ENCODE measurements around the gene ACSF3. TPM values are rescaled to one million over a fixed set of nuclear protein-coding genes. Genes with fewer than 3 reads are reported as not detected.

ACSF3 gene
- total RNA-seq, 4 donors from 2014 or later: 94.6 to 120 (median 108) TPM

DNA sequence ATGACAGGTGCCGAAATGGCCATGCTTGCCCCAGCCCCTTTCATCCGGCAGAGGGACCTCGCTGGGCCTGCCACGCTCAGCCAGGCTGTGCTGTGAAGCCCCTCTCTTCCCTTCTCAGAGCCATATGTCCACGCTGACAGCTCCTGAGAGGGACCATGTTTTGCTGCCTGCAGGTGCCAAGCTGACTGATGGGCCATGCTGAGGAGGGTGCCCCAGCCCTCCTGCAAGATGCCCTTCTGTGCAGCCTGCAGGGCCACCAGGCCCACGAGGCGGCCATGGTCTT lies 44.8 kb downstream of the ACSF3 start:
- Histone ChIP-seq H3K36me3 (peaks cover 0 to 94% (median 0%) of the 10 kb centered on the region in 3 donors), H3K4me1 (no peaks in the 10 kb centered on the region), H3K27ac (no peak overlapping the region), H3K9me3 (peaks cover 0 to 6% (median 0%) of the 10 kb centered on the region in 4 donors), H3K4me3 (no peak overlapping the region), H3K27me3 (no peaks in the 10 kb centered on the region)
- no peak for DNase-seq
- no peak for TF ChIP-seq POLR2A (IDR thresholded peaks at IDR 0.05)
- TF ChIP-seq, protein P1, sequence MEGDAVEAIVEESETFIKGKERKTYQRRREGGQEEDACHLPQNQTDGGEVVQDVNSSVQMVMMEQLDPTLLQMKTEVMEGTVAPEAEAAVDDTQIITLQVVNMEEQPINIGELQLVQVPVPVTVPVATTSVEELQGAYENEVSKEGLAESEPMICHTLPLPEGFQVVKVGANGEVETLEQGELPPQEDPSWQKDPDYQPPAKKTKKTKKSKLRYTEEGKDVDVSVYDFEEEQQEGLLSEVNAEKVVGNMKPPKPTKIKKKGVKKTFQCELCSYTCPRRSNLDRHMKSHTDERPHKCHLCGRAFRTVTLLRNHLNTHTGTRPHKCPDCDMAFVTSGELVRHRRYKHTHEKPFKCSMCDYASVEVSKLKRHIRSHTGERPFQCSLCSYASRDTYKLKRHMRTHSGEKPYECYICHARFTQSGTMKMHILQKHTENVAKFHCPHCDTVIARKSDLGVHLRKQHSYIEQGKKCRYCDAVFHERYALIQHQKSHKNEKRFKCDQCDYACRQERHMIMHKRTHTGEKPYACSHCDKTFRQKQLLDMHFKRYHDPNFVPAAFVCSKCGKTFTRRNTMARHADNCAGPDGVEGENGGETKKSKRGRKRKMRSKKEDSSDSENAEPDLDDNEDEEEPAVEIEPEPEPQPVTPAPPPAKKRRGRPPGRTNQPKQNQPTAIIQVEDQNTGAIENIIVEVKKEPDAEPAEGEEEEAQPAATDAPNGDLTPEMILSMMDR (IDR thresholded peaks at IDR 0.05): no peak

DNA sequence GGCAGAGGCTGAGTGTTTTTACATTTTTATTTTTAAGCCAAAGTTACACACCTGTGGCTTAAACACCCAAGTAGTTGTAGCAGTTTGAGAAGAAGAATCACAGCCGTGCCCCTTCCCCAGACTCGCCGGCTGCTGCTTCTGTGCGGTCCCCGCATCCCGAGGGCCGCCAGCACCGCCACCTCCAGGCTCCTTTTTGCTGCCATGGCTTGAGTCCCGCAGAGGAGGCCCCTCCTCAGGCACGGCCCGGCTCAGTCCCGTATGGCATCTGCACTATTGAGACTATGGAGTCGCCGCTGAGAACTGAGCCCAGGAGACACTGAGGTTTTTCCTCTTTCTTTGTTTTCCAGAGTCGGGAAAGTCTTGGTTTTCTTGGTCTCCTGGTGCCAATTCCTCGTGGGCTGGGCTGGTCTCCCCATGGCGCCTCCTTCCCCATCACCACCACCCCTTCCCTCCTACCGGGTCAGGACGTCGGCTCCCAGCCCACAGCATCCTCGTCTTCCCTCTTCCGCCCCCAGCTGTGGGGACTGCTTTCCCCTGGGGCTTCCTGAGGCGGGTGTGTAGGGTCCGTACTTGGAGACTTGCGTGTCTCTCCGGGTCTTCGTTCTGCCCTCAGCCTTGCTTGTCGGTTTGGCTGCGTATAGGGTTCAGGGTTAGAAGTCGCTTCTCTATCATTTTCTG lies 45.3 kb downstream of the ACSF3 start:
- H3K4me1 ChIP-seq: no peaks in the 10 kb centered on the region
- H3K9me3 ChIP-seq: peaks cover 0 to 6% (median 0%) of the 10 kb centered on the region in 4 donors
- TF ChIP-seq, protein P1 (IDR thresholded peaks at IDR 0.05): no peak
- TF ChIP-seq POLR2A (IDR thresholded peaks at IDR 0.05): no peak
- H3K27me3 ChIP-seq: no peaks in the 10 kb centered on the region
- H3K27ac ChIP-seq: no peak overlapping the region
- peak in 1 of 3 donors; percentile 23 for DNase-seq
- peaks cover 0 to 94% (median 0%) of the 10 kb centered on the region in 3 donors for H3K36me3 ChIP-seq
- no peak overlapping the region for H3K4me3 ChIP-seq

DNA sequence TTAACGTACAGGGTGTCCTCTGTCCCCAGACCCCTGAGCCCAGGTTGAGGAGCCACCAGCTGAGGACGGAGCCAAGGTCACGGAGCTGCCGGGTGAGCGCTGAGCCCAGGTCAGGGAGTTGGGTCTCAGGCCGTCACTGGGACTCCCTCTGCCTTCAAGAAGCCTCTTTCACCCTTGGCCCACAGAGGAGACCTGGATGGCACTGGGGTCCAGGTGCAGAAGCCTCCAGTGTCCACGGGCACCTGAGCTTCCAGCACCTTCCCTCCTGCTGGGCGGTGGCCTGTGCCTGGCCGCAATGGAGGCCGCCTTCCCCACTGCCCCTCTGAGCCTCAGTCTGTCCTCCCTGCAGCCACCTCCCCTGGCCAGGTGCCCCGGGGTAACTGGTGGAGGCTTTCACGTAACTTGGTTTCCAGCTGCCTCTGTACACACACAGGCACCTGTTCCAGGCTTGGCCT lies 46.3 kb downstream of the ACSF3 start:
- H3K4me3 ChIP-seq: no peak overlapping the region
- TF ChIP-seq, protein P1 (IDR thresholded peaks at IDR 0.05): no peak
- TF ChIP-seq POLR2A (IDR thresholded peaks at IDR 0.05): no peak
- H3K9me3 ChIP-seq: peaks cover 0 to 6% (median 0%) of the 10 kb centered on the region in 4 donors
- peaks cover 0 to 94% (median 0%) of the 10 kb centered on the region in 3 donors for H3K36me3 ChIP-seq
- no peaks in the 10 kb centered on the region for H3K4me1 ChIP-seq
- peak in 1 of 3 donors; percentile 21 for DNase-seq
- H3K27me3 ChIP-seq: no peaks in the 10 kb centered on the region
- H3K27ac ChIP-seq: no peak overlapping the region

DNA sequence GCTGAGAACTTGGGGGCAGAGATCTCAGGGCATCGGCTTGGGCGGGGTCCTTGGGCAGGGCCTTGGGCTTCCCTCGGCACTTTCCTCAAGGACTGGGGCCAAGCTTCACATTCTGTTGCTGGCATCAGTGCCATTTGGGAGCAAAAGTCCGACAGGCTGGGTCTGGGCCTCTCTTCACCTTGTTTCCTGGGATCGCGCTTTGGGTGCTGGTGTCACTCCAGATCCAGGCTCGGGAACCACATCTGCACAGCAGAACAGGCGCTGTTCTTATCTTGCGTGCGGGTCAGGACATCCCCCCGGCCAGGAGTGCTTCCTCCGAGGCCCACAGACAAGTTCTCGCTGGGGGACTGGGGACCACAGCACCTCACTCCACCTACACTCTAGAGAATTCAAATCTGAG lies 46.7 kb downstream of the ACSF3 start:
- Histone ChIP-seq H3K9me3 (peaks cover 0 to 6% (median 0%) of the 10 kb centered on the region in 4 donors), H3K4me1 (no peaks in the 10 kb centered on the region), H3K36me3 (peaks cover 0 to 94% (median 0%) of the 10 kb centered on the region in 3 donors), H3K4me3 (no peak overlapping the region), H3K27me3 (no peaks in the 10 kb centered on the region), H3K27ac (no peak overlapping the region)
- peak in 1 of 3 donors; percentile 15 for DNase-seq
- no peak for TF ChIP-seq POLR2A (IDR thresholded peaks at IDR 0.05)
- TF ChIP-seq, protein P1 (IDR thresholded peaks at IDR 0.05): no peak

DNA sequence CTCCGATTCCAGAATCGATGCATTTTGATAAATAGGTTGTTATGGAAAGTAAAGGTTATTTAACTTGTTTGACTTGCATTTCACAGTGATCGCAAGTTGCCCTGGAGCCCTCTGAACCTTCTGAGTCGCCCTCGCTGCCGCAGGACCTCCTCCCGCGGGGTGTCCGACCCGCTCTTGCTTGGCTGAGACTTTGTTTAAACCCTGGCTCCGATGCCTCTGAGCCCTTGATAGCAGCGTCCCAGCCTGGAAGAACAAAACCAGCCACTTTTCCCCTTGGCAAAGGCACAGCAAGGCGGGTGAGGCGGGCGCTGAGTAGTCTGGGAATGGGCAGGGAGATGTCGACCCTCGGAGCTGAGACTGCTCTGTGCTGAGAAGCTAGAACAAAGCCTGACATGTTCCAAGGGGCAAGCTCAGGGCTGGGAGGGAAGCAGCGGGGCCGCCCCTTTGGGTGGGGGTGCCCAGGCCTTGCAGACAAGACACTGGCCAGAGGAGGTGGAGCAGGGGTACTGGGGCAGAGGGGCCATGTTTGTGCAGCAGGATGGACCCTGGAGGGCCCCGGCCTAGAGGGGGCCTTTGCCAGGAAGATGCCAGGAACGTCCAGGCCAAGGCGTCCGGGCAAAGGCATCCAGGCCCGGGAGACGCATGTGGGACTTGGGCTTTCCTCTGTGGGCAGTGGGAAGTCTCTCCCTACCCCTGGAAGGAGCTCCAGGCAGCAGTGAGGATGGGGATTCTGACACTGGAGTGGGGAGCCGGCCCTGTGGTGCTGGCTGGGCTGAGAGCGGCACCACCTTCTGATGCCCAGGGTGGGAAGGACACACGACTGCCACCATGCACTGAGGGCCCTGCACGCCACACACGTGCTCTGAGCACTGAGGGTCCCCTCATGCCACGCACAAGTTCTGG lies 47.6 kb downstream of the ACSF3 start:
- Histone ChIP-seq H3K4me3 (no peak overlapping the region), H3K27ac (no peak overlapping the region), H3K4me1 (no peaks in the 10 kb centered on the region), H3K27me3 (no peaks in the 10 kb centered on the region), H3K36me3 (peaks cover 0 to 94% (median 0%) of the 10 kb centered on the region in 3 donors), H3K9me3 (peaks cover 0 to 6% (median 0%) of the 10 kb centered on the region in 4 donors)
- DNase-seq: peak in 1 of 3 donors; percentile 20
- TF ChIP-seq, protein P1 (IDR thresholded peaks at IDR 0.05): no peak
- TF ChIP-seq POLR2A (IDR thresholded peaks at IDR 0.05): no peak
